ENCODE data around the gene ASXL1. TPM values are rescaled to one million over a fixed set of nuclear protein-coding genes. Genes with fewer than 3 reads are reported as not detected.

ASXL1 gene
- total and polyA plus RNA-seq, 9 of the 15 experiments (the other 6 are each of a cell fraction or from before 2014, with no cell fraction given), result 6.5 to 65.3 (median 32.3) TPM

GRCh38 chr20:32333988-32334885 is 23.9 kb upstream of the ASXL1 start (continued):
- TF ChIP-seq ZBTB40 (IDR thresholded peaks at IDR 0.05) (no peak), ZBTB40 (CRISPR knock-in tag; IDR thresholded peaks at IDR 0.05) (no peak), HNRNPLL (IDR thresholded peaks at IDR 0.05; ENCODE audit: low read depth, low read length, poor library complexity, severe bottlenecking) (no peak), BDP1 (IDR thresholded peaks at IDR 0.05; ENCODE audit: insufficient read depth, insufficient read length) (no peak), FOS (IDR thresholded peaks at IDR 0.05; ENCODE audit: extremely low read depth, insufficient read length) (no peak), CHD7 (IDR thresholded peaks at IDR 0.05; ENCODE audit: low read depth, low read length) (no peak)
